Prostate gland (tissue), 2 donors: ENCODE results near the gene RUSC1. TPM values are rescaled to one million over a fixed set of nuclear protein-coding genes. Genes with fewer than 3 reads are reported as not detected.

Experiments
- DNase-seq: peaks from one replicate; pipeline ENCODE4 v3.0.0-alpha.2; 2019; ENCODE audit warnings: low spot score
- H3K27ac ChIP-seq, 2 donors: fragments of 200-600 bp; sonication (generic); 2 replicates each; pipeline ENCODE4 v1.5.1; 2017 to 2019
- H3K27me3 ChIP-seq: fragments of 200-600 bp; sonication (generic); replicated peaks from 2 replicates; pipeline ENCODE4 v1.5.1; 2019; ENCODE audit not compliant: insufficient read depth
- H3K36me3 ChIP-seq, 2 donors: fragments of 200-600 bp; sonication (generic); 1 replicate in 1 of 2; 2 replicates in 1 of 2; pipeline versions ENCODE4 v1.5.1 to v1.8.1; 2017 to 2019
- H3K4me1 ChIP-seq: fragments of 200-600 bp; sonication (generic); replicated peaks from 2 replicates; pipeline ENCODE4 v1.5.1; 2019
- H3K4me3 ChIP-seq, 2 donors: fragments of 200-600 bp; sonication (generic); 2 replicates each; pipeline ENCODE4 v1.5.1; 2017 to 2019
- H3K9me3 ChIP-seq: fragments of 200-600 bp; sonication (generic); 2 replicates; pipeline ENCODE4 v1.5.1; 2017
- POLR2A ChIP-seq: fragments of 450-650 bp; IDR thresholded peaks from one replicate; pipeline ENCODE4 v1.6.1; 2016; ENCODE audit warnings: antibody characterized with exemption, mild to moderate bottlenecking
- POLR2AphosphoS5 ChIP-seq: sonication (generic); formaldehyde crosslinking; IDR thresholded peaks from one replicate; pipeline ENCODE4 v1.6.1; 2017; ENCODE audit warnings: antibody characterized with exemption
- WGBS: methylation state at CpG from one replicate; pipeline ENCODE4 v1.1.5; 2018; 5-methylcytosine and 5-hydroxymethylcytosine counted together
- intact Hi-C: fragments of 100-400 bp; cut with DNase I; formaldehyde crosslinking; loops from one replicate; pipeline ENCODE4 v1.14.2; 2022
- total RNA-seq, 2 donors: library from RNA; depleted of rRNA; stranded (reverse); fragments of >200 nt; gene quantifications; one replicate each; pipeline ENCODE4 v1.1.0, GENCODE V29; 2016
- TF ChIP-seq, protein P1 (sequence below), 4 experiments: fragments of 200-600 bp in 2 of 4; fragments of 450-650 bp in 2 of 4; sonication (generic) in 2 of 4; IDR thresholded peaks; 1 replicate in 3 of 4; 2 replicates in 1 of 4; pipeline ENCODE4 v1.5.1; 2016 to 2019; ENCODE audit warnings: antibody characterized with exemption in 4 of 4, mild to moderate bottlenecking in 2 of 4, moderate library complexity in 2 of 4

The RUSC1 gene
- total RNA-seq, 2 donors from 2014 or later, result 34.0 to 35.1 TPM

DNA sequence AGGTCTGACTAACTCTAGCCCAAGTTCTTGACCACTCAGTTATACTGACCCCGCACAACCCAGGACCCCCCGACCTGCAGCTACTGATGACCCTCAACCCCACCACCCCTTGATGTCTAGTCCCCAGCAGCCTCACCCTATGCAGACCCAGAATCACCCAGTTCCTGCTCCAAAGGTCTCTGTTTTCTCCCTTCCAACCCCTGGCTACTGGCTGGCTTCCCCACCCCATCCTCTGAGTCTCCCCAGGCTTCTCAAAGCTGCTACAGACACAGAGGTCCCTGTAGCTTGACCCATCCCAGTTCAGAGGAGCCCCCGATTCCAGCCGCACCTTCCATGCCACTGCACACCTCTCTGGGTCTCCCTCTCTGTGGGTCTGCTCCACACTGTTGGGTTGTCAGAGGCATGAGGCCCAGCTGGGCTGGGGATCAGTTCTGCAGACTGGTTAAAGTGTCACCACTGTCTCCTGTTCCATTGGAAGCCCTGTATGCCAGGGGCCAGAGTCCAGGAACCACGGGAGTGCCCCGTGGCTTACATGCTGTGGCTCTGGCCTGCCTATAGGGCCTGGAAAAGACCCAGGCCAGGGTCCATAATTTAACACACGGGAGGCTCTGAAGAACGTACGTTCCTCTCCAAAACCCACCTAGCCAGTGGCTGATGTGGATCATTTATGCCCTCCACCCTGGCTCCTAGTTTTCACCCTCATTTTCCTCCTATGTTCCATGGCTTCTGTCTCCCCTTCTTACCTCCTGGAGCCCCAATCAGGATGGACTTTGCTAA is 20.0 kb upstream of the RUSC1 start:
- Histone ChIP-seq H3K4me1 (no peaks in the 10 kb centered on the region), H3K36me3 (no peaks in the 10 kb centered on the region), H3K27ac (no peak overlapping the region), H3K4me3 (no peak overlapping the region), H3K9me3 (no peaks in the 10 kb centered on the region), H3K27me3 (peaks cover 3% of the 10 kb centered on the region)
- TF ChIP-seq POLR2A, result no peak
- TF ChIP-seq POLR2AphosphoS5, result no peak
- DNase-seq, result no peak
- intact Hi-C loops, result no loop called here
- 91% methylated on average over 9 of the region's 9 CpGs for WGBS

DNA sequence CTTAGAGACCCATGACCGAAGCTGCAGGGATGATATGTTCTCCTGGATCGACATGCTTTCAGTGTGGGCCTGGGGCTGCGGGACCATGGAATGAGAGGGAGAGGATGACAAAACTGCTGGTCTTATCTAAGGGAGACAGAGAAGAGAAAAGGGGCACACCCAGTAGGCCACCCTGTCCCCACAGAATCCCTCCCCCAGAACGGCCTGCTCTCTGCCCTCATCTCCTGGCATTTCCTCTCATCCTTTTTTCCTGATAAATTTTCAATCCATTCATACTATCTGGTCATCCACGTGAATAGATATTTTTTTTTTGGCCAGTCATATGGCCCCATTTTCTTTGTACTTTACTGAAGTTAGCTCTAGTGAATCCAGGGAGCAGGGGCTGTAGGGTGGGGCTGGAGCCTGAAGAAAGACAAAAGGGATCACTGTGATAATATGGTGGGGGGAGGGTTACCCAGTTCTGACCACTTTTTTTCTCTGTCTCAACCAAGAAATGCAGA is 19.3 kb upstream of the RUSC1 start, which contains the start of gene PKLR:
Gene PKLR (minus strand): TSS at position 97 of the 500 bp plus-strand sequence. CDS start 43 bp downstream, at position 54.
- Histone ChIP-seq H3K4me1 (no peaks in the 10 kb centered on the region), H3K36me3 (no peaks in the 10 kb centered on the region), H3K27me3 (no peaks in the 10 kb centered on the region), H3K9me3 (no peaks in the 10 kb centered on the region), H3K4me3 (no peak within 1 kb of the TSS), H3K27ac (no peak within 1 kb of the TSS)
- intact Hi-C loops, result no loop called here
- WGBS, result 83% methylated on average over 5 of the region's 5 CpGs
- TF ChIP-seq POLR2AphosphoS5, result no peak
- TF ChIP-seq, protein P1, sequence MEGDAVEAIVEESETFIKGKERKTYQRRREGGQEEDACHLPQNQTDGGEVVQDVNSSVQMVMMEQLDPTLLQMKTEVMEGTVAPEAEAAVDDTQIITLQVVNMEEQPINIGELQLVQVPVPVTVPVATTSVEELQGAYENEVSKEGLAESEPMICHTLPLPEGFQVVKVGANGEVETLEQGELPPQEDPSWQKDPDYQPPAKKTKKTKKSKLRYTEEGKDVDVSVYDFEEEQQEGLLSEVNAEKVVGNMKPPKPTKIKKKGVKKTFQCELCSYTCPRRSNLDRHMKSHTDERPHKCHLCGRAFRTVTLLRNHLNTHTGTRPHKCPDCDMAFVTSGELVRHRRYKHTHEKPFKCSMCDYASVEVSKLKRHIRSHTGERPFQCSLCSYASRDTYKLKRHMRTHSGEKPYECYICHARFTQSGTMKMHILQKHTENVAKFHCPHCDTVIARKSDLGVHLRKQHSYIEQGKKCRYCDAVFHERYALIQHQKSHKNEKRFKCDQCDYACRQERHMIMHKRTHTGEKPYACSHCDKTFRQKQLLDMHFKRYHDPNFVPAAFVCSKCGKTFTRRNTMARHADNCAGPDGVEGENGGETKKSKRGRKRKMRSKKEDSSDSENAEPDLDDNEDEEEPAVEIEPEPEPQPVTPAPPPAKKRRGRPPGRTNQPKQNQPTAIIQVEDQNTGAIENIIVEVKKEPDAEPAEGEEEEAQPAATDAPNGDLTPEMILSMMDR (IDR thresholded peaks at IDR 0.05), result no peak
- no peak for TF ChIP-seq POLR2A
- DNase-seq, result no peak

DNA sequence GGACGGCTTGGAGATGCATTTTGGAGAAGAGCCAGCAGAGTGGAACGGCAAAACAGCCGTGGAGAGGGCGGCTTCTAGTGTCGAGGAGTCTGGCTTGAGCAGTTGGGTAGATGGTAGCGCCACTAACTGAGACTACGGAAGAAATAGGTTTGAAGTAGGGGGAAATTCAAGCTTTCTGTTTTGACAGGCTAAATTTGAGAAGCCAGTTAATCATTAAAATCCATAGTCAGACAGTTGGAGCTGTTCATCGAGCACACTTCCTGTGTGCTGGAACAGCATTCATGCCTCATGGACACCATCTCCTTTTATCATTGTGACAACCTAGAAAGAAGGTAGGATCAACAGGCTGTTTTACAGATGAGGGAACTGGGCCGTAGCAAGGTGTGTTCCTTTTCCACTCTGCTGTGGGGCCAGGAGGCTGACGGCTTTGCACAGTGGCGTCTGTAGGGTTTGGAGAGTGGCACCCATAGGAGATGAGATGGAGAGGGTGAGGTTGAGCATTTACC is 16.1 kb upstream of the RUSC1 start:
- WGBS, result 63% methylated on average over 11 of the region's 11 CpGs
- DNase-seq, result no peak

DNA sequence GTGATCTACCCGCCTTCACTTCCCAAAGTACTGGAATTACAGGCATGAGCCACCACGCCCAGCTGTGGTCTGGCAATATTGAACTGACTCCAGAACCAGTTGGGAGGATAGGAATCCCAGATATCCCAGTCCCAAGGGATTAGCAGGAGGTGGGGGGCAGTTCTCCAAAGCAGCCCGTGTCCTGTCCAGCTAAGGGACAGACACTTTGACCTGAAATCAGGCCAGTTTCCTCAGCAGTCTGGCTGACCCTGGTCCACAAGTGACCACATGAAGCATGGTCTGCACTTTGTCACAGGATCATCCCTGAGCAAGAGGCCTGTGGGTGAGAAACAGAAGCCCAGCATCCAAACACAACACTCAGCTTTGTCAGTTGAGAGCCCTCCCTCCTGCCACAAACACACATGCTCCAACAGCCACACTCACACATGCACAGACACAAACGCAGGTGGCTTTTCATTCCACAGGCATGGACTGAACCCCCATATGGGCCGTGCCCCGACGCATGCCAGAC is 14.8 kb upstream of the RUSC1 start:
- no peak for TF ChIP-seq POLR2AphosphoS5
- TF ChIP-seq, protein P1 (IDR thresholded peaks at IDR 0.05), result no peak
- TF ChIP-seq POLR2A, result no peak
- DNase-seq, result no peak
- Histone ChIP-seq H3K4me3 (no peak overlapping the region), H3K27ac (no peak overlapping the region), H3K27me3 (no peaks in the 10 kb centered on the region), H3K4me1 (peaks cover 5% of the 10 kb centered on the region), H3K36me3 (no peaks in the 10 kb centered on the region), H3K9me3 (no peaks in the 10 kb centered on the region)
- intact Hi-C loops, result loop anchor here (5.0 kb wide), 1 partner anchor 54 kb away; no protein-coding TSS in a partner anchor
- WGBS, result 67% methylated on average over 7 of the region's 7 CpGs

More for the DNA sequence above, 16.1 kb upstream of the RUSC1 start:
- H3K27me3 ChIP-seq, result no peaks in the 10 kb centered on the region
- no peak overlapping the region for H3K27ac ChIP-seq
- H3K4me1 ChIP-seq, result peaks cover 1% of the 10 kb centered on the region
- TF ChIP-seq, protein P1 (IDR thresholded peaks at IDR 0.05), result no peak
- TF ChIP-seq POLR2AphosphoS5 (no peak), POLR2A (no peak)
- H3K9me3 ChIP-seq, result no peaks in the 10 kb centered on the region
- H3K4me3 ChIP-seq, result no peak overlapping the region
- H3K36me3 ChIP-seq, result no peaks in the 10 kb centered on the region
- intact Hi-C loops, result loop anchor here (5.0 kb wide), 1 partner anchor 52 kb away; no protein-coding TSS in a partner anchor

DNA sequence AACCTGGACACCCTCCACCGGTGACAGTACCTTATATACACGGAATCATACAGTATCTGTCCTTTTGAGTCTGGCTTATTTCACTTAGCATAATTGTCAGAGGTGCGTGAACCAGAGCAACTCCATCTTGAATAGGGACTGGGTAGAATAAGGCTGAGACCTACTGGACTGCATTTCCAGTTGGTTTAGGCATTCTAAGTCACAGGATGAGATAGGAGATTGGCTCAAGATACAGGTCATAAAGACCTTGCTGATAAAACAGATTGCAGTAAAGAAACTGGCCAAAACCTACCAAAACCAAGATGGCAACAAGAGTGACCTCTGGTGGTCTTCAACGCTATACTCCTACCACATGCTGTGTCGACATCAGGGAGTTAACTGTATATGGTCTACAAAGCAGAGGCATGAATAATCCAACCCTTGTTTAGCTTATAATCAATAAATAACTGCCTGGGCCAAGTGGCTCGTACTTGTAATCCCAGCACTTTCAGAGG is 13.4 kb upstream of the RUSC1 start:
- Histone ChIP-seq H3K9me3 (no peaks in the 10 kb centered on the region), H3K4me1 (peaks cover 5% of the 10 kb centered on the region), H3K27me3 (no peaks in the 10 kb centered on the region), H3K4me3 (no peak overlapping the region), H3K36me3 (no peaks in the 10 kb centered on the region), H3K27ac (peak overlapping the region in 1 of 2 donors; percentile 92)
- WGBS, result 52% methylated on average over 6 of the region's 6 CpGs
- TF ChIP-seq POLR2AphosphoS5 (no peak), POLR2A (no peak)
- TF ChIP-seq, protein P1 (IDR thresholded peaks at IDR 0.05), result no peak
- intact Hi-C loops, result loop anchor here (5.0 kb wide), 1 partner anchor 55 kb away; no protein-coding TSS in a partner anchor
- DNase-seq, result no peak
